ENCODE results near the gene SEC14L6.
"Not testable (repeated sequence)": the region's sequence is repeated elsewhere in the genome, so short reads cannot be mapped to it uniquely, and the experiment has no call there.

The SEC14L6 gene

GRCh38 chr22:30546616-30547015 lies at the start of gene SEC14L6:
Gene SEC14L6 (minus strand): TSS chr22:30546741. CDS start chr22:30546682, 59 bp downstream.
- no peak for DNase-seq (ENCODE audit: low read depth in 2 of 2)

GRCh38 chr22:30596199-30596598 lies 49.7 kb upstream of the SEC14L6 start:
- DNase-seq (ENCODE audit: low read depth in 2 of 2): no peak

GRCh38 chr22:30592360-30592713 lies 45.8 kb upstream of the SEC14L6 start:
- not testable (repeated sequence) for DNase-seq (ENCODE audit: low read depth in 2 of 2)

- peak; percentile 97 to 98 for DNase-seq (ENCODE audit: low read depth in 2 of 2)
Measured at GRCh38 chr22:30591588-30592359, 45.2 kb upstream of the SEC14L6 start, which contains the start of gene PES1. Gene PES1 (minus strand): TSS chr22:30591910. CDS start chr22:30591833, 77 bp downstream.

GRCh38 chr22:30591191-30591587 lies 44.6 kb upstream of the SEC14L6 start:
- DNase-seq (ENCODE audit: low read depth in 2 of 2): no peak

GRCh38 chr22:30586414-30586813 lies 39.9 kb upstream of the SEC14L6 start:
- no peak for DNase-seq (ENCODE audit: low read depth in 2 of 2)

- DNase-seq (ENCODE audit: low read depth in 2 of 2): no peak
Measured at GRCh38 chr22:30584441-30584840, 37.9 kb upstream of the SEC14L6 start.

GRCh38 chr22:30582788-30583545 lies 36.4 kb upstream of the SEC14L6 start:
- no peak for DNase-seq (ENCODE audit: low read depth in 2 of 2)

GRCh38 chr22:30582051-30582450 lies 35.5 kb upstream of the SEC14L6 start:
- no peak for DNase-seq (ENCODE audit: low read depth in 2 of 2)

- DNase-seq (ENCODE audit: low read depth in 2 of 2): no peak
Measured at GRCh38 chr22:30580896-30581295, 34.4 kb upstream of the SEC14L6 start.

- no peak for DNase-seq (ENCODE audit: low read depth in 2 of 2)
Measured at GRCh38 chr22:30578481-30578880, 31.9 kb upstream of the SEC14L6 start.

- DNase-seq (ENCODE audit: low read depth in 2 of 2): no peak
Measured at GRCh38 chr22:30575859-30576258, 29.3 kb upstream of the SEC14L6 start.

GRCh38 chr22:30574997-30575671 lies 28.6 kb upstream of the SEC14L6 start:
- DNase-seq (ENCODE audit: low read depth in 2 of 2): no peak

GRCh38 chr22:30574095-30574981 lies 27.8 kb upstream of the SEC14L6 start, which contains the start of gene GAL3ST1:
Gene GAL3ST1 (minus strand): TSS chr22:30574665. CDS start chr22:30557392, 17,273 bp downstream.
- DNase-seq (ENCODE audit: low read depth in 2 of 2): no peak

GRCh38 chr22:30573594-30574094 lies 27.1 kb upstream of the SEC14L6 start:
- DNase-seq (ENCODE audit: low read depth in 2 of 2): no peak

GRCh38 chr22:30572840-30573593 lies 26.5 kb upstream of the SEC14L6 start:
- no peak for DNase-seq (ENCODE audit: low read depth in 2 of 2)

GRCh38 chr22:30572210-30572609 lies 25.7 kb upstream of the SEC14L6 start:
- DNase-seq (ENCODE audit: low read depth in 2 of 2): no peak

GRCh38 chr22:30569674-30570202 lies 23.2 kb upstream of the SEC14L6 start:
- DNase-seq (ENCODE audit: low read depth in 2 of 2): no peak

GRCh38 chr22:30568137-30568805 lies 21.7 kb upstream of the SEC14L6 start:
- DNase-seq (ENCODE audit: low read depth in 2 of 2): no peak
